Measurements from ENCODE around the gene AFAP1L1.

GRCh38 chr5:149237662-149238061 lies 34.0 kb upstream of the AFAP1L1 start:
- TF ChIP-seq, protein P1, sequence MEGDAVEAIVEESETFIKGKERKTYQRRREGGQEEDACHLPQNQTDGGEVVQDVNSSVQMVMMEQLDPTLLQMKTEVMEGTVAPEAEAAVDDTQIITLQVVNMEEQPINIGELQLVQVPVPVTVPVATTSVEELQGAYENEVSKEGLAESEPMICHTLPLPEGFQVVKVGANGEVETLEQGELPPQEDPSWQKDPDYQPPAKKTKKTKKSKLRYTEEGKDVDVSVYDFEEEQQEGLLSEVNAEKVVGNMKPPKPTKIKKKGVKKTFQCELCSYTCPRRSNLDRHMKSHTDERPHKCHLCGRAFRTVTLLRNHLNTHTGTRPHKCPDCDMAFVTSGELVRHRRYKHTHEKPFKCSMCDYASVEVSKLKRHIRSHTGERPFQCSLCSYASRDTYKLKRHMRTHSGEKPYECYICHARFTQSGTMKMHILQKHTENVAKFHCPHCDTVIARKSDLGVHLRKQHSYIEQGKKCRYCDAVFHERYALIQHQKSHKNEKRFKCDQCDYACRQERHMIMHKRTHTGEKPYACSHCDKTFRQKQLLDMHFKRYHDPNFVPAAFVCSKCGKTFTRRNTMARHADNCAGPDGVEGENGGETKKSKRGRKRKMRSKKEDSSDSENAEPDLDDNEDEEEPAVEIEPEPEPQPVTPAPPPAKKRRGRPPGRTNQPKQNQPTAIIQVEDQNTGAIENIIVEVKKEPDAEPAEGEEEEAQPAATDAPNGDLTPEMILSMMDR (conservative IDR thresholded peaks at IDR 0.05; ENCODE audit: low read length), result peak; percentile 26
- TF ChIP-seq EZH2phosphoT487 (IDR thresholded peaks at IDR 0.05; ENCODE audit: borderline replicate concordance, low read depth, low read length), result no peak

Measured in OCI-LY7 (cell line).